Hepatocyte (in vitro differentiated cells): ENCODE data around the gene ANKRD13A.
"Not testable (repeated sequence)": the region's sequence is repeated elsewhere in the genome, so short reads cannot be mapped to it uniquely, and the experiment has no call there.

Source experiments
- EZH2 ChIP-seq: fragments of 200-600 bp; sonication (generic); IDR thresholded peaks from 2 replicates; pipeline ENCODE4 v1.6.1; 2016; ENCODE audit warnings: antibody characterized with exemption, mild to moderate bottlenecking, borderline replicate concordance
- EZH2phosphoT487 ChIP-seq: fragments of 200-600 bp; sonication (generic); IDR thresholded peaks from one replicate; pipeline ENCODE4 v1.6.1; 2018; ENCODE audit warnings: antibody characterized with exemption, mild to moderate bottlenecking, low read depth, moderate library complexity; ENCODE audit not compliant: unreplicated experiment, severe bottlenecking
- TF ChIP-seq, protein P1 (sequence below): fragments of 200-600 bp; sonication (generic); IDR thresholded peaks from 2 replicates; pipeline ENCODE4 v1.5.1; 2016; ENCODE audit warnings: antibody characterized with exemption, mild to moderate bottlenecking; ENCODE audit not compliant: poor library complexity

DNA sequence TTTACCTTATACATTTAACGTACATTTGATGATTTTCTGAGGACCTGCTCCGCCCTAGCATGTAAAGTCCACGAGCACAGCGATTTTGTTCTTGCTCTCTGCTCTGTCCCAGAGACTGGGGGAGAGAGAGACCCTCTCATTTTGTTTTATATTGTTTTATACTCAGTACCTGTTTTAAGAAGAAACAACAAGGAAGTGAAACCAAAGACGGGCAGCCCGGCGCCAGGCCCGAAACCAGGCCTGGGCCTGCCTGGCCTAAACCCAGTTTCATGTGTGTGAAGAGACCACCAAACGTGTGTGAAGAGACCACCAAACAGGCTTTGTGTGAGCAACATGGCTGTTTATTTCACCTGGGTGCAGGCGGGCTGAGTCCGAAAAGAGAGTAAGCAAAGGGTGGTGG lies 49.8 kb downstream of the ANKRD13A start:
- TF ChIP-seq, protein P1, sequence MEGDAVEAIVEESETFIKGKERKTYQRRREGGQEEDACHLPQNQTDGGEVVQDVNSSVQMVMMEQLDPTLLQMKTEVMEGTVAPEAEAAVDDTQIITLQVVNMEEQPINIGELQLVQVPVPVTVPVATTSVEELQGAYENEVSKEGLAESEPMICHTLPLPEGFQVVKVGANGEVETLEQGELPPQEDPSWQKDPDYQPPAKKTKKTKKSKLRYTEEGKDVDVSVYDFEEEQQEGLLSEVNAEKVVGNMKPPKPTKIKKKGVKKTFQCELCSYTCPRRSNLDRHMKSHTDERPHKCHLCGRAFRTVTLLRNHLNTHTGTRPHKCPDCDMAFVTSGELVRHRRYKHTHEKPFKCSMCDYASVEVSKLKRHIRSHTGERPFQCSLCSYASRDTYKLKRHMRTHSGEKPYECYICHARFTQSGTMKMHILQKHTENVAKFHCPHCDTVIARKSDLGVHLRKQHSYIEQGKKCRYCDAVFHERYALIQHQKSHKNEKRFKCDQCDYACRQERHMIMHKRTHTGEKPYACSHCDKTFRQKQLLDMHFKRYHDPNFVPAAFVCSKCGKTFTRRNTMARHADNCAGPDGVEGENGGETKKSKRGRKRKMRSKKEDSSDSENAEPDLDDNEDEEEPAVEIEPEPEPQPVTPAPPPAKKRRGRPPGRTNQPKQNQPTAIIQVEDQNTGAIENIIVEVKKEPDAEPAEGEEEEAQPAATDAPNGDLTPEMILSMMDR, result not testable (repeated sequence)
- not testable (repeated sequence) for TF ChIP-seq EZH2, EZH2phosphoT487
